Measurements from ENCODE around the gene EXOC1.

DNA sequence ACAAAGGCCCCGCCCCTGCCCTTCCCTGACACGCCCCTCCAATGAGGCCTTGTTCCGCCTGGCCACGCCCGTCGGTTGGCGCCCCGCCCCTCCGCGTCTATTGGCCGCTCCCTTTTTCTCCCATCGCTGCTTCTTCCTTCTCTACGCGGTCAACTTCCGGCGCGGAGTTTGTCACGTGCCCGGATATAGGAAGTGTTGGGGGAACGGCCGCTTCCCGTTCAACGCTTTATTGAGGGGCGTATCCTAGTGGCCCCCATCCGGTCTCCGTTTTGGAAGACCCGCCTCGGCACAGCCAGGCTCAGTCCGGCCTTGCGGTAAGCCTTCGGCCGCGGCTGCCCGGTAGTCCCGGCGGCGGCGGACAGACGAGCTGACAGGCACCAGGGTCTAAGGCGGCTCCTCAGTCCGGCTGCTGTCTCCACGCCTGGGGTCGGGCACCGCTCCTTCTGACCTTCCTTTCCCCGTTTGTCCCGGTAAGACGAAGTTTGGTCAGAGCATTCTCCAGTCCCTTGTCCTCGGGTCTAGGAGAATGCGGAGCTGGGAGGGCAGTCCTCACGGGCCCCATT, at the start of gene EXOC1:
- TF ChIP-seq POLR2A (IDR thresholded peaks at IDR 0.05): no peak
- TF ChIP-seq, protein P1, sequence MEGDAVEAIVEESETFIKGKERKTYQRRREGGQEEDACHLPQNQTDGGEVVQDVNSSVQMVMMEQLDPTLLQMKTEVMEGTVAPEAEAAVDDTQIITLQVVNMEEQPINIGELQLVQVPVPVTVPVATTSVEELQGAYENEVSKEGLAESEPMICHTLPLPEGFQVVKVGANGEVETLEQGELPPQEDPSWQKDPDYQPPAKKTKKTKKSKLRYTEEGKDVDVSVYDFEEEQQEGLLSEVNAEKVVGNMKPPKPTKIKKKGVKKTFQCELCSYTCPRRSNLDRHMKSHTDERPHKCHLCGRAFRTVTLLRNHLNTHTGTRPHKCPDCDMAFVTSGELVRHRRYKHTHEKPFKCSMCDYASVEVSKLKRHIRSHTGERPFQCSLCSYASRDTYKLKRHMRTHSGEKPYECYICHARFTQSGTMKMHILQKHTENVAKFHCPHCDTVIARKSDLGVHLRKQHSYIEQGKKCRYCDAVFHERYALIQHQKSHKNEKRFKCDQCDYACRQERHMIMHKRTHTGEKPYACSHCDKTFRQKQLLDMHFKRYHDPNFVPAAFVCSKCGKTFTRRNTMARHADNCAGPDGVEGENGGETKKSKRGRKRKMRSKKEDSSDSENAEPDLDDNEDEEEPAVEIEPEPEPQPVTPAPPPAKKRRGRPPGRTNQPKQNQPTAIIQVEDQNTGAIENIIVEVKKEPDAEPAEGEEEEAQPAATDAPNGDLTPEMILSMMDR (IDR thresholded peaks at IDR 0.05): no peak

Data from testis (tissue), 2 donors.